22Rv1 (cell line): ENCODE data around the gene SEMA6D.

Experiments
- CTCF ChIP-seq: fragments of 450-650 bp; IDR thresholded peaks from 2 replicates; pipeline ENCODE4 v1.5.1; 2017; ENCODE audit warnings: mild to moderate bottlenecking
- ZFX ChIP-seq: fragments of 450-650 bp; IDR thresholded peaks from 2 replicates; pipeline ENCODE4 v1.6.1; 2017; ENCODE audit warnings: antibody characterized with exemption, borderline replicate concordance

GRCh38 chr15:47741907-47742306 is 24.6 kb downstream of the SEMA6D start:
- no peak for TF ChIP-seq CTCF
- TF ChIP-seq ZFX: no peak
